Calu3 (cell line): ENCODE results near the gene SHMT2. TPM values are rescaled to one million over a fixed set of nuclear protein-coding genes. Genes with fewer than 3 reads are reported as not detected.

Source experiments
- BruUV-seq: library from RNA; stranded (reverse); fragments of 400-500 nt; replicated peaks from 2 replicates; lab custom pipeline; 2021; lab: Mats Ljungman, UMichigan
- CTCF ChIA-PET: fragments of 300-600 bp; sonication (Branson Sonifier 250); formaldehyde crosslinking; loops from one replicate; lab custom pipeline; 2022; ENCODE audit warnings: antibody characterized with exemption; lab: Charles Lee
- DNase-seq: peaks from one replicate; pipeline ENCODE4 v3.0.0; 2022
- H3K27ac Mint-ChIP-seq: one replicate; pipeline ENCODE4 v1.8.0; 2022; ENCODE audit warnings: mixed read lengths; ENCODE audit not compliant: unreplicated experiment
- H3K27me3 Mint-ChIP-seq: one replicate; pipeline ENCODE4 v1.8.0; 2022; ENCODE audit warnings: mixed read lengths; ENCODE audit not compliant: unreplicated experiment
- H3K36me3 Mint-ChIP-seq: one replicate; pipeline ENCODE4 v1.8.0; 2022; ENCODE audit warnings: mild to moderate bottlenecking, moderate library complexity, mixed read lengths; ENCODE audit not compliant: insufficient read depth, unreplicated experiment
- H3K4me1 Mint-ChIP-seq: one replicate; pipeline ENCODE4 v1.8.0; 2022; ENCODE audit warnings: mild to moderate bottlenecking, low read depth, mixed read lengths; ENCODE audit not compliant: unreplicated experiment
- H3K4me3 Mint-ChIP-seq: one replicate; pipeline ENCODE4 v1.8.0; 2022; ENCODE audit warnings: mild to moderate bottlenecking, low read depth, moderate library complexity, mixed read lengths; ENCODE audit not compliant: unreplicated experiment
- H3K9me3 Mint-ChIP-seq: one replicate; pipeline ENCODE4 v1.8.0; 2022; ENCODE audit warnings: low read depth, mixed read lengths; ENCODE audit not compliant: unreplicated experiment
- intact Hi-C: fragments of 100-400 bp; cut with micrococcal nuclease; formaldehyde crosslinking; loops from one replicate; pipeline ENCODE4 v1.10.0; 2022; ENCODE audit not compliant: unreplicated experiment
- total RNA-seq: library from RNA; stranded (reverse); gene quantifications from 2 replicates; pipeline ENCODE4 v1.2.3, GENCODE V29; 2022
- TF ChIP-seq, protein P1 (sequence below): fragments of 200-600 bp; IDR thresholded peaks from one replicate; pipeline ENCODE4 v1.8.0; 2022; ENCODE audit warnings: antibody characterized with exemption; ENCODE audit not compliant: unreplicated experiment

Gene SHMT2
- total RNA-seq, 1 experiment from 2014 or later, result 243 TPM

DNA sequence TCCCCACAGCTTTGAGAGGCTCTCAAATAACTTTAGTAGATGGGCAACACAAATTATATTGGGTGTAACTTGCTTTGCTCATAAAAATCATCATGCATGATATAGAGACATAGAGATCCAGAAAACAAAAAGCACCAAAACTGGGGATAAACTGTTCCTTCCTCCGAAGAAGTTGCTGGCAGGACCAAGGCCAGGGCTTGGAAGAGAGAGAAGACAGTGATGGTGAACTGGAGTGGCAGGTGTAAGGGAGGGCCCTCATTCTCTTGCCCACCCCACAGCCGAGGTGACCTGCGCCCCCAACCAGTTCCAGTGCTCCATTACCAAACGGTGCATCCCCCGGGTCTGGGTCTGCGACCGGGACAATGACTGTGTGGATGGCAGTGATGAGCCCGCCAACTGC is 28.3 kb upstream of the SHMT2 start:
- peaks cover 3% of the 10 kb centered on the region for H3K36me3 Mint-ChIP-seq
- H3K27ac Mint-ChIP-seq, result no peak overlapping the region
- CTCF ChIA-PET, result no interaction called here
- BruUV-seq, result no TSS peak
- intact Hi-C loops, result no loop called here
- no peak for DNase-seq
- H3K4me1 Mint-ChIP-seq, result no peaks in the 10 kb centered on the region
- TF ChIP-seq, protein P1, sequence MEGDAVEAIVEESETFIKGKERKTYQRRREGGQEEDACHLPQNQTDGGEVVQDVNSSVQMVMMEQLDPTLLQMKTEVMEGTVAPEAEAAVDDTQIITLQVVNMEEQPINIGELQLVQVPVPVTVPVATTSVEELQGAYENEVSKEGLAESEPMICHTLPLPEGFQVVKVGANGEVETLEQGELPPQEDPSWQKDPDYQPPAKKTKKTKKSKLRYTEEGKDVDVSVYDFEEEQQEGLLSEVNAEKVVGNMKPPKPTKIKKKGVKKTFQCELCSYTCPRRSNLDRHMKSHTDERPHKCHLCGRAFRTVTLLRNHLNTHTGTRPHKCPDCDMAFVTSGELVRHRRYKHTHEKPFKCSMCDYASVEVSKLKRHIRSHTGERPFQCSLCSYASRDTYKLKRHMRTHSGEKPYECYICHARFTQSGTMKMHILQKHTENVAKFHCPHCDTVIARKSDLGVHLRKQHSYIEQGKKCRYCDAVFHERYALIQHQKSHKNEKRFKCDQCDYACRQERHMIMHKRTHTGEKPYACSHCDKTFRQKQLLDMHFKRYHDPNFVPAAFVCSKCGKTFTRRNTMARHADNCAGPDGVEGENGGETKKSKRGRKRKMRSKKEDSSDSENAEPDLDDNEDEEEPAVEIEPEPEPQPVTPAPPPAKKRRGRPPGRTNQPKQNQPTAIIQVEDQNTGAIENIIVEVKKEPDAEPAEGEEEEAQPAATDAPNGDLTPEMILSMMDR, result no peak
- no peaks in the 10 kb centered on the region for H3K9me3 Mint-ChIP-seq
- peaks cover 20% of the 10 kb centered on the region for H3K27me3 Mint-ChIP-seq
- no peak overlapping the region for H3K4me3 Mint-ChIP-seq

DNA sequence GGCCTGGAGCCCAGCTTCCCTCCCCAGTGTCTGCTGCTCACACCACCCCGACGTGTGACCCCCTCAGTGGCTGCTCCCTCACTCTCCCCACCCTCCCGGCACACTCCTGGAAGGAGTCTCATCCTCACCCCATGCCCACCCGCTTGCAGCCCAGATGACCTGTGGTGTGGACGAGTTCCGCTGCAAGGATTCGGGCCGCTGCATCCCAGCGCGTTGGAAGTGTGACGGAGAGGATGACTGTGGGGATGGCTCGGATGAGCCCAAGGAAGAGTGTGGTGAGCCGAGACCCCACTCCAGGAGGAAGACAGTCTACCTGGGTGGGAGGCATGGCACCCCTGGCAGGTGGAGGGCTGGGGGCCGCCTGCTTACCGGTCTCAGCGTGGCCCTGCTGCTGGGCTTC is 27.9 kb upstream of the SHMT2 start:
- H3K4me3 Mint-ChIP-seq, result no peak overlapping the region
- H3K27ac Mint-ChIP-seq, result no peak overlapping the region
- no TSS peak for BruUV-seq
- TF ChIP-seq, protein P1, result no peak
- DNase-seq, result no peak
- CTCF ChIA-PET, result no interaction called here
- peaks cover 16% of the 10 kb centered on the region for H3K27me3 Mint-ChIP-seq
- peaks cover 3% of the 10 kb centered on the region for H3K36me3 Mint-ChIP-seq
- H3K9me3 Mint-ChIP-seq, result no peaks in the 10 kb centered on the region
- intact Hi-C loops, result no loop called here
- no peaks in the 10 kb centered on the region for H3K4me1 Mint-ChIP-seq

DNA sequence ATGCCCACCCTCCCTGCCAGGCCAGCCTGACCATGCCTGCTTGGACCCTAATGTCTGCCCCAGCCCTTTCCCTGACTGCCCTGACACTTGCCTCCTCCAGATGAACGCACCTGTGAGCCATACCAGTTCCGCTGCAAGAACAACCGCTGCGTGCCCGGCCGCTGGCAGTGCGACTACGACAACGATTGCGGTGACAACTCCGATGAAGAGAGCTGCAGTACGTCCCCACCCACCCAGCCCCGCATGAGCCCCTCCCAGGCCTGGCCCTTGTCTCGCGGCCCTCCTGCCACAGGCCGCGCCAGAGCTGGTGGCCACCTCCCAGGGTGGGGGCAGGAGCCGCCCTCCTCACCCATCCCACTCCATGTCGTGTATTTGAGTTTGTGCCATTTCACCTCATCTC is 27.2 kb upstream of the SHMT2 start:
- DNase-seq, result no peak
- Mint-ChIP-seq H3K9me3 (no peaks in the 10 kb centered on the region), H3K4me1 (no peaks in the 10 kb centered on the region), H3K27ac (no peak overlapping the region), H3K4me3 (no peak overlapping the region), H3K36me3 (peaks cover 3% of the 10 kb centered on the region), H3K27me3 (peaks cover 9% of the 10 kb centered on the region)
- intact Hi-C loops, result no loop called here
- CTCF ChIA-PET, result no interaction called here
- TF ChIP-seq, protein P1, result no peak
- BruUV-seq, result no TSS peak

- CTCF ChIA-PET, result no interaction called here
- BruUV-seq, result no TSS peak
- Mint-ChIP-seq H3K36me3 (peaks cover 3% of the 10 kb centered on the region), H3K4me3 (no peak overlapping the region), H3K9me3 (no peaks in the 10 kb centered on the region), H3K27ac (no peak overlapping the region), H3K27me3 (peaks cover under 1% of the 10 kb centered on the region), H3K4me1 (no peaks in the 10 kb centered on the region)
- intact Hi-C loops, result no loop called here
- TF ChIP-seq, protein P1, result no peak
- no peak for DNase-seq
These were observed 26.3 kb upstream of the SHMT2 start for GRCh38 chr12:57203201-57203600.
